Measurements from ENCODE around the gene PPM1E. TPM values are rescaled to one million over a fixed set of nuclear protein-coding genes. Genes with fewer than 3 reads are reported as not detected.
A peak's percentile ranks its signal among the peaks of the same experiment; 100 is the strongest.

PPM1E gene
- total RNA-seq, 6 experiments from 2014 or later = 0.61 to 1.3 (median 0.97) TPM

DNA sequence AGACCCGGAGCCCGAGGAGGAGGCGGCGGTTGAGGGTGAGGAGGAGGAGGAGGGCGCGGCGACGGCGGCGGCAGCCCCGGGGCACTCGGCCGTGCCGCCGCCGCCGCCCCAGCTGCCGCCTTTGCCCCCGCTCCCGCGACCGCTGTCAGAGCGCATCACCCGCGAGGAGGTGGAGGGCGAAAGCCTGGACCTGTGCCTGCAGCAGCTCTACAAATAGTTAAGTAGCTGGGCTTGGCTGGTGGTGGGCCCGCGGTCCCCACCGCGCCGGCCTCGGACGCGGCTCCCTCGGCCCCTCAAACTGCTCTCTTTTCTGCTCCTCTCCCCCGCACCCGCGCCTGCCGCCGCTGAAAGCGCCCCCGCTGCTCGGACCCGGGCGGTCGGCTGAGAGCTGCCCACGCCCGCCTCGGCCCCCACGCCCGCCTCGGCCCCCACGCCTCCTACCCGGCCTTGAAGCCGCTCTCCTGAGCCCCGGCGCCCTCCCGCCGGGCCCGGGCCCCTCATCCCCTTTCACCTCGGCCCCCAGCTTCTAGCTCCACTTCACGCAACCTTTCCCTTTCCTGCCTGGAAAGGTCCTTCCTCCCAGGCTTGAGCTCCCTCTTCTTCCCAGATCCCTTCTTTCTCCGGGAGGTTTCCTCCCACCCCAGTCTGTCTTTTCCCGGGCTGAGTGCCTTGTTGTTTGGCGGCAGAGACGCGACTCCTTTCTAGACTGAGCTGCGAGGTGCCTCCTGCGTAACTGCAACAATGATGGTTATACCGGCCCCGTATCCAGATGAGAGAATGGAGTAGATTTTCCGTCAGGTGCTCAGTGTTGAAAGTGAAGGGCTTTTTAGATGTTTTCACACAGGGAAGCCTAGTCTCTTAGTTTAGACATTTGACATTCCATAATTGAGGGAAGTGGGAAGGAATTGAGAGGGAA is 850 bp downstream of the PPM1E start:
- Histone ChIP-seq H3K36me3 (no peaks in the 10 kb centered on the region), H3K4me1 (peaks cover 0 to 2% (median 0%) of the 10 kb centered on the region in 4 donors), H3K27me3 (no peaks in the 10 kb centered on the region), H3K9me3 (no peaks in the 10 kb centered on the region), H3K27ac (no peak overlapping the region), H3K4me3 (peak overlapping the region; percentile 48 to 63 (median 55))
- WGBS (ENCODE audit: insufficient coverage, low coverage, low lambda C conversion rate, missing lambda C conversion rate) = 3% methylated on average over 16 of the region's 72 CpGs
- ATAC-seq (peak; percentile 36 to 45 (median 40)), DNase-seq (no peak)
- intact Hi-C loops (cut with DNase I) = no loop called here
- no peak for TF ChIP-seq POLR2A (IDR thresholded peaks at IDR 0.05)
- TF ChIP-seq, protein P1, sequence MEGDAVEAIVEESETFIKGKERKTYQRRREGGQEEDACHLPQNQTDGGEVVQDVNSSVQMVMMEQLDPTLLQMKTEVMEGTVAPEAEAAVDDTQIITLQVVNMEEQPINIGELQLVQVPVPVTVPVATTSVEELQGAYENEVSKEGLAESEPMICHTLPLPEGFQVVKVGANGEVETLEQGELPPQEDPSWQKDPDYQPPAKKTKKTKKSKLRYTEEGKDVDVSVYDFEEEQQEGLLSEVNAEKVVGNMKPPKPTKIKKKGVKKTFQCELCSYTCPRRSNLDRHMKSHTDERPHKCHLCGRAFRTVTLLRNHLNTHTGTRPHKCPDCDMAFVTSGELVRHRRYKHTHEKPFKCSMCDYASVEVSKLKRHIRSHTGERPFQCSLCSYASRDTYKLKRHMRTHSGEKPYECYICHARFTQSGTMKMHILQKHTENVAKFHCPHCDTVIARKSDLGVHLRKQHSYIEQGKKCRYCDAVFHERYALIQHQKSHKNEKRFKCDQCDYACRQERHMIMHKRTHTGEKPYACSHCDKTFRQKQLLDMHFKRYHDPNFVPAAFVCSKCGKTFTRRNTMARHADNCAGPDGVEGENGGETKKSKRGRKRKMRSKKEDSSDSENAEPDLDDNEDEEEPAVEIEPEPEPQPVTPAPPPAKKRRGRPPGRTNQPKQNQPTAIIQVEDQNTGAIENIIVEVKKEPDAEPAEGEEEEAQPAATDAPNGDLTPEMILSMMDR (IDR thresholded peaks at IDR 0.05) = no peak

DNA sequence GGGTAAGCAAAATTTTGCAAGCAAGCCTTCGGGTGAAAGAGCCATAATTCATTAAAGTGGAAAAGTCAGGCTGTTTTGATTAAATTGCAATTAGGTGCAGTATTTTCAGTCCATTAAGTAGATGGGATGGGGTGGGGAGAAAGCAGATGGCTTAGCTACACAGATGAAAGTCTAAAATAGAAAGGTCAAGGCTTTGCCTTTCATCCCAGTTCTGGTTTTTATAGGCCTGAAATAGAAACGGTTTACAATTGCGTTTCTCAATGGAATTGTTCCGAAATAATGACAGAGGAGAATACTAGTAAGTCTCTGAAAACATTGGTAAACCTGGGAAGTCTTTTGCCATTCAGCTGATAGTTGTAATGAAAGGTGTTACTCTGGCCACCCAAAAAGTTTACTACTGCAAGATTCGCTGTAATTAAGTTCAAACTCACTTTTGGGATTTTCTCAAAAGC is 1.5 kb downstream of the PPM1E start:
- intact Hi-C loops (cut with DNase I) = no loop called here
- H3K4me1 ChIP-seq = peaks cover 0 to 2% (median 0%) of the 10 kb centered on the region in 4 donors
- H3K27me3 ChIP-seq = no peaks in the 10 kb centered on the region
- 49% methylated on average over 5 of the region's 5 CpGs for WGBS (ENCODE audit: insufficient coverage, low coverage, low lambda C conversion rate, missing lambda C conversion rate)
- ATAC-seq = no peak
- peak overlapping the region in 1 of 3 donors; percentile 55 for H3K4me3 ChIP-seq
- TF ChIP-seq POLR2A (IDR thresholded peaks at IDR 0.05) = no peak
- TF ChIP-seq, protein P1 (IDR thresholded peaks at IDR 0.05) = no peak
- no peaks in the 10 kb centered on the region for H3K9me3 ChIP-seq
- no peak overlapping the region for H3K27ac ChIP-seq
- no peaks in the 10 kb centered on the region for H3K36me3 ChIP-seq
- DNase-seq = no peak

DNA sequence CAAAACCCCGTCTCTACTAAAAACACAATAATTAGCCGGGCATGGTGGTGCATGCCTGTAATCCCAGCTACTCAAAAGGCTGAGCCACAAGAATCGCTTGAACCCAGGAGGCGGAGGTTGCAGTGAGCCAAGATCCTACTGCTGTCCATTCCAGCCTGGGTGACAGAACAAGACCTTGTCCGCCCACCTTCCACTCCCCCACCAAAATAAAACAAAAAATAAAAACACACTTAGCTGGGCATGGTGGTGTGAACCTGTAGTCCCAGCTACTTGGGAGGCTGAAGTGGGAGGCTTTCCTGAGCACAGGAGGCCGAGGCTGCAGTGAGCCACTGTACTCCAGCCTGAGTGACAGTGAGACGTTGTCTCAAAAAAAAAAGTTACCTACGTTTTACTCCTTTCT is 3.2 kb downstream of the PPM1E start:
- WGBS (ENCODE audit: insufficient coverage, low coverage, low lambda C conversion rate, missing lambda C conversion rate) = 77% methylated on average over 6 of the region's 8 CpGs
- Histone ChIP-seq H3K27ac (no peak overlapping the region), H3K4me3 (no peak overlapping the region), H3K27me3 (no peaks in the 10 kb centered on the region), H3K4me1 (peaks cover 0 to 2% (median 0%) of the 10 kb centered on the region in 4 donors), H3K9me3 (no peaks in the 10 kb centered on the region), H3K36me3 (no peaks in the 10 kb centered on the region)
- TF ChIP-seq, protein P1 (IDR thresholded peaks at IDR 0.05) = no peak
- no peak for TF ChIP-seq POLR2A (IDR thresholded peaks at IDR 0.05)
- DNase-seq = no peak
- intact Hi-C loops (cut with DNase I) = no loop called here
- ATAC-seq = no peak

DNA sequence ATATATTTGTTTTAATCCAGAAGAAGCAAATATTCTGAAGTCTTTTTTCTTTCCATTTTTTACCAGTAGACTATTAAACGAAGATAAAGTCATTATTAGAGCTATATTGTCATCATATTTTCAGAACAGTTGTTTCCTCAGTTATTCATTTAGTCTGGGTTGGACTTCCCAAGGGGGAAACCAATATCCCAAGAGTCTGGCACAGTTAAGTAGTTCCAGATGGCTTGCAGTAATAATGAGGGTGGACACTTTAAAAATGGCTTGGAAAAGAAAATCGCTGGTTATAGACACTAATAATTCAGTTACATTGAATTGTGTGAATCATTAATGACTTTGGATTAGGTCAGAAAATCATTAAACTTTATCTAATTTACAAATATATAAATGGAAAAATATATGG is 3.9 kb downstream of the PPM1E start:
- no peaks in the 10 kb centered on the region for H3K27me3 ChIP-seq
- H3K4me3 ChIP-seq = no peak overlapping the region
- intact Hi-C loops (cut with DNase I) = no loop called here
- 71% methylated on average over 2 of the region's 2 CpGs for WGBS (ENCODE audit: insufficient coverage, low coverage, low lambda C conversion rate, missing lambda C conversion rate)
- H3K36me3 ChIP-seq = no peaks in the 10 kb centered on the region
- DNase-seq (no peak), ATAC-seq (no peak)
- no peaks in the 10 kb centered on the region for H3K9me3 ChIP-seq
- TF ChIP-seq, protein P1 (IDR thresholded peaks at IDR 0.05) = no peak
- no peak for TF ChIP-seq POLR2A (IDR thresholded peaks at IDR 0.05)
- H3K4me1 ChIP-seq = peaks cover 0 to 2% (median 0%) of the 10 kb centered on the region in 4 donors
- no peak overlapping the region for H3K27ac ChIP-seq

All from right lobe of liver (tissue), 6 donors.